Uterus (tissue), 4 donors: ENCODE results near the gene LIG1. TPM values are rescaled to one million over a fixed set of nuclear protein-coding genes. Genes with fewer than 3 reads are reported as not detected.
A peak's percentile ranks its signal among the peaks of the same experiment; 100 is the strongest.

Experiments used
- DNase-seq, 2 donors: peaks; one replicate each; pipeline ENCODE4 v3.0.0-alpha.2; 2019 to 2020
- H3K27ac ChIP-seq, 2 donors: fragments of 200-600 bp; sonication (generic); 1 replicate in 1 of 2; 2 replicates in 1 of 2; pipeline ENCODE4 v1.5.1; 2016 to 2018
- H3K27me3 ChIP-seq, 2 donors: fragments of 200-600 bp; sonication (generic); one replicate each; pipeline ENCODE4 v1.5.1; 2018 to 2019; ENCODE audit warnings: control low read depth in 1 of 2
- H3K36me3 ChIP-seq, 2 donors: fragments of 200-600 bp; sonication (generic); one replicate each; pipeline ENCODE4 v1.5.1; 2019; ENCODE audit warnings: control low read depth in 1 of 2
- H3K4me1 ChIP-seq, 2 donors: fragments of 200-600 bp; sonication (generic); one replicate each; pipeline ENCODE4 v1.5.1; 2018 to 2019; ENCODE audit warnings: control low read depth in 1 of 2
- H3K4me3 ChIP-seq, 2 donors: fragments of 200-600 bp; sonication (generic); 1 replicate in 1 of 2; 2 replicates in 1 of 2; pipeline ENCODE4 v1.5.1; 2018 to 2019; ENCODE audit warnings: mild to moderate bottlenecking in 1 of 2
- H3K9me3 ChIP-seq, 2 donors: fragments of 200-600 bp; sonication (generic); one replicate each; pipeline ENCODE4 v1.5.1; 2019; ENCODE audit warnings: control low read depth in 1 of 2
- POLR2A ChIP-seq, 2 donors: fragments of 450-650 bp; IDR thresholded peaks; one replicate each; pipeline ENCODE4 v1.6.1; 2016; ENCODE audit warnings: antibody characterized with exemption in 2 of 2, mild to moderate bottlenecking in 1 of 2, moderate library complexity in 1 of 2
- intact Hi-C: fragments of 100-400 bp; cut with DNase I; formaldehyde crosslinking; loops from one replicate; pipeline ENCODE4 v1.15.1; 2023; ENCODE audit warnings: low total_unique reads
- total RNA-seq, 4 donors: library from RNA; depleted of rRNA in 3 of 4; stranded (reverse); fragments of >200 nt in 3 of 4; gene quantifications; one replicate each; pipeline versions ENCODE4 v1.1.0 to v1.2.4, GENCODE V29; 2014 to 2023
- TF ChIP-seq, protein P1 (sequence below), 4 experiments: fragments of 200-600 bp in 2 of 4; fragments of 450-650 bp in 2 of 4; sonication (generic) in 2 of 4; IDR thresholded peaks; one replicate each; pipeline ENCODE4 v1.5.1; 2016 to 2019; ENCODE audit warnings: antibody characterized with exemption in 4 of 4, mild to moderate bottlenecking in 2 of 4, moderate library complexity in 1 of 4
- donor health status: DM: yes; HTN: yes; CAD: no.

The LIG1 gene
- total RNA-seq, 4 donors from 2014 or later: 5.9 to 96.1 (median 28.1) TPM

DNA sequence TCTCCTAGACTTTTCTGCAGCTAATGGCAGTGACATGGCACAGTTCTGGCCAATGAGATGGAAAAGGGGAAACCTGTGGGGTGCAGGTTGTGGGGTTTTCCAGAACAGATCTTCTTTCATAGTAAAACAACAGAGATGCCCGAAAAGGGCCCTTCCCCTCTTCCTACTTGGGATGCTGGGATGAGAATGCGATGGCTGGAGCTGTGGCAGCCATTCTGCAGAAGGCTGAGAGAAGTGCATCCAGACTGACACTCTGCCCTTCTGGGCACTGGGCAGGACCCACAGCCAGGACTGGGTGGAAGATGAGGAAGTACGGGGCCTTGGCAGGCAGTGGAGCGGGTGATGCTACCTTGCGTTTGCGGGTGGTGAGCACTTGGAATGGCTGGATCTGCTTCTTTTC, 42.6 kb downstream of the LIG1 start:
- intact Hi-C loops: no loop called here
- Histone ChIP-seq H3K36me3 (no peaks in the 10 kb centered on the region), H3K27ac (no peak overlapping the region), H3K9me3 (no peaks in the 10 kb centered on the region), H3K4me1 (no peaks in the 10 kb centered on the region), H3K27me3 (no peaks in the 10 kb centered on the region), H3K4me3 (no peak overlapping the region)
- no peak for DNase-seq
- TF ChIP-seq, protein P1, sequence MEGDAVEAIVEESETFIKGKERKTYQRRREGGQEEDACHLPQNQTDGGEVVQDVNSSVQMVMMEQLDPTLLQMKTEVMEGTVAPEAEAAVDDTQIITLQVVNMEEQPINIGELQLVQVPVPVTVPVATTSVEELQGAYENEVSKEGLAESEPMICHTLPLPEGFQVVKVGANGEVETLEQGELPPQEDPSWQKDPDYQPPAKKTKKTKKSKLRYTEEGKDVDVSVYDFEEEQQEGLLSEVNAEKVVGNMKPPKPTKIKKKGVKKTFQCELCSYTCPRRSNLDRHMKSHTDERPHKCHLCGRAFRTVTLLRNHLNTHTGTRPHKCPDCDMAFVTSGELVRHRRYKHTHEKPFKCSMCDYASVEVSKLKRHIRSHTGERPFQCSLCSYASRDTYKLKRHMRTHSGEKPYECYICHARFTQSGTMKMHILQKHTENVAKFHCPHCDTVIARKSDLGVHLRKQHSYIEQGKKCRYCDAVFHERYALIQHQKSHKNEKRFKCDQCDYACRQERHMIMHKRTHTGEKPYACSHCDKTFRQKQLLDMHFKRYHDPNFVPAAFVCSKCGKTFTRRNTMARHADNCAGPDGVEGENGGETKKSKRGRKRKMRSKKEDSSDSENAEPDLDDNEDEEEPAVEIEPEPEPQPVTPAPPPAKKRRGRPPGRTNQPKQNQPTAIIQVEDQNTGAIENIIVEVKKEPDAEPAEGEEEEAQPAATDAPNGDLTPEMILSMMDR (IDR thresholded peaks at IDR 0.05): no peak
- no peak for TF ChIP-seq POLR2A (IDR thresholded peaks at IDR 0.05)

DNA sequence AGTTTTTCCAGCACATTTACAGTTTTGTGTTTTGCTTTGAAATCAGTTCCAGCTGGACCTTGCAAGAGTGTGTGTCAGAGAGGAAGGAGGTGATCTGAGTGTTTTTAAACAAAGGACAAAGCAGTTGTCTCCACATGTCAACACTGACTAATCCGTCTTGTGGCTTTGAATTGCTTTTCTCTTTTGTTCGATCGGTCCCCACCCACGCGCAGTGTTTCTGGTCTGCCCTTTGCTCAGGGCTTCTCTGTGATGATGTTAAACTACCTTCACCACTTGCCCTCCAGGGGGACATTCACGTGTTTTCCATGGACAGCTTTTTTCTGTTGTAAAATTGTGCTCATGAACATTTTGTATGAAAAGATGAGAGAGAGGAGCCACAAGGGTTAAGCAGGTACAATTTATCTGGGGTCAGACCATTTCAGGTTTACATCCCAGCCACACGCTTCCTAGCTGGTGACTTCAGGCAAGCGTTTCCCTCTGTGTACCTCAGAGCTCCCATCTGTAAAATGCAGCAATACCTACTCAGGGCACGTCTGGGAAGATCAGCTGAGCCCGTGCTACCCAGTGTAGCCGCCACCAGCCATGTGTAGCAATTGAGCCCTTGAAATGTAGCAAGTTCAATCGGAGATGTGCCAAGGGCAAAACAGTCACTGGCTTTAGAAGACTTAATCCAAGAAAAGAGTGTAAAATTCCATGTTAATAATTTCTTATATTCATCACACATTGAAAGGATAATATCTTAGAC, 46.1 kb downstream of the LIG1 start:
- Histone ChIP-seq H3K4me1 (no peaks in the 10 kb centered on the region), H3K27ac (no peak overlapping the region), H3K4me3 (no peak overlapping the region), H3K9me3 (no peaks in the 10 kb centered on the region), H3K27me3 (no peaks in the 10 kb centered on the region), H3K36me3 (no peaks in the 10 kb centered on the region)
- no peak for TF ChIP-seq POLR2A (IDR thresholded peaks at IDR 0.05)
- TF ChIP-seq, protein P1 (IDR thresholded peaks at IDR 0.05): no peak
- no peak for DNase-seq
- intact Hi-C loops: no loop called here

DNA sequence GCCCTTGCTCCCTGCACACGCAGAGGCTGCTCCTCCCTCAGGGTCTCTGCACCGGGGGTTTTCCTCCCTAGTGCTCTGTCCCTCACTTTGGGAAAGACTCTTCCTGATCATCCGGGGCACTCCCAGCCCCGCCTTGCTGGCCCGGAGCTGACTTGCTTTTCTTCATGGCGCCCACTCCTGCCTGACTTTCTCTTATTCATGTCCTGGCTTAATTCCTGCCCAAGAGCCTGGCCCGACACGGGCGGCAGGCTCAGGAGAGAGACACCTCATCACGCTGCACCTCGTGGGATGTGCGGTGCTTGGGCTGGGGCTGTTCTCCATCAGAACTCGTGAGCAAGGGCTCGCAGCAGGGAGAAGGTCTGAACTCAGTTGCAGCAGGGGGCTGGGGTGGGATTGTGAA, 47.7 kb downstream of the LIG1 start:
- intact Hi-C loops: no loop called here
- H3K27me3 ChIP-seq: no peaks in the 10 kb centered on the region
- no peaks in the 10 kb centered on the region for H3K36me3 ChIP-seq
- H3K4me3 ChIP-seq: no peak overlapping the region
- no peaks in the 10 kb centered on the region for H3K4me1 ChIP-seq
- no peak for DNase-seq
- H3K27ac ChIP-seq: peak overlapping the region; percentile 38 to 47
- TF ChIP-seq, protein P1 (IDR thresholded peaks at IDR 0.05): no peak
- no peak for TF ChIP-seq POLR2A (IDR thresholded peaks at IDR 0.05)
- no peaks in the 10 kb centered on the region for H3K9me3 ChIP-seq

- no peaks in the 10 kb centered on the region for H3K4me1 ChIP-seq
- H3K27ac ChIP-seq: peak overlapping the region; percentile 38 to 47
- no peaks in the 10 kb centered on the region for H3K9me3 ChIP-seq
- no peaks in the 10 kb centered on the region for H3K36me3 ChIP-seq
- no peak for TF ChIP-seq POLR2A (IDR thresholded peaks at IDR 0.05)
- TF ChIP-seq, protein P1 (IDR thresholded peaks at IDR 0.05): no peak
- peak in 1 of 2 donors; percentile 42 for DNase-seq
- no peak overlapping the region for H3K4me3 ChIP-seq
- intact Hi-C loops: no loop called here
- no peaks in the 10 kb centered on the region for H3K27me3 ChIP-seq
Measured at GRCh38 chr19:48121909-48122371, 48.2 kb downstream of the LIG1 start.

GRCh38 chr19:48121066-48121465, 49.1 kb downstream of the LIG1 start:
- no peak for TF ChIP-seq POLR2A (IDR thresholded peaks at IDR 0.05)
- TF ChIP-seq, protein P1 (IDR thresholded peaks at IDR 0.05): no peak
- no peaks in the 10 kb centered on the region for H3K36me3 ChIP-seq

More at GRCh38 chr19:48121066-48121465, 49.1 kb downstream of the LIG1 start:
- no peak for DNase-seq
- Histone ChIP-seq H3K4me1 (no peaks in the 10 kb centered on the region), H3K27me3 (no peaks in the 10 kb centered on the region), H3K27ac (no peak overlapping the region), H3K9me3 (no peaks in the 10 kb centered on the region), H3K4me3 (no peak overlapping the region)
- intact Hi-C loops: no loop called here
